Endothelial cell of umbilical vein (primary cell): ENCODE measurements around the gene PPOX.

Experiments
- CTCF ChIP-seq, 2 donors: IDR thresholded peaks; 1 replicate in 1 of 2; 2 replicates in 1 of 2; pipeline ENCODE4 v1.5.1; 2011; ENCODE audit warnings: low read length in 2 of 2, mild to moderate bottlenecking in 2 of 2, moderate library complexity in 2 of 2, control low read depth in 1 of 2, inconsistent platforms in 1 of 2, low read depth in 1 of 2; ENCODE audit not compliant: insufficient read depth in 1 of 2; ENCODE audit errors: extremely low read depth in 1 of 2
- EZH2 ChIP-seq: IDR thresholded peaks from 2 replicates; pipeline ENCODE4 v1.6.1; 2012; ENCODE audit warnings: borderline replicate concordance, low read depth, mild to moderate bottlenecking, moderate library complexity, low read length, inconsistent platforms; ENCODE audit not compliant: severe bottlenecking
- POLR2A ChIP-seq: IDR thresholded peaks from 2 replicates; pipeline ENCODE4 v1.6.1; 2012; ENCODE audit warnings: low read depth, mild to moderate bottlenecking, control low read depth, low read length
- POLR2AphosphoS5 ChIP-seq: IDR thresholded peaks from 2 replicates; pipeline ENCODE4 v1.6.1; 2012; ENCODE audit warnings: low read depth, mild to moderate bottlenecking, control low read depth, low read length, moderate library complexity; ENCODE audit not compliant: insufficient read depth

- TF ChIP-seq POLR2A (no peak), POLR2AphosphoS5 (no peak), EZH2 (no peak), CTCF (IDR thresholded peaks at IDR 0.05; ENCODE audit: extremely low read depth in 1 of 2, insufficient read depth in 1 of 2, low read depth in 1 of 2, low read length in 2 of 2) (no peak)
These were observed 53.1 kb downstream of the PPOX start for GRCh38 chr1:161219078-161219892.
